HepG2 (cell line): ENCODE results near the gene HOXA6. TPM values are rescaled to one million over a fixed set of nuclear protein-coding genes. Genes with fewer than 3 reads are reported as not detected.
A peak's percentile ranks its signal among the peaks of the same experiment; 100 is the strongest.

Source experiments
- ARNT2 ChIP-seq: sonication (generic); formaldehyde crosslinking; IDR thresholded peaks from 2 replicates; pipeline ENCODE4 v1.8.0; 2022; ENCODE audit warnings: mild to moderate bottlenecking, low read depth, missing genetic modification reagents, moderate library complexity
- CEBPB ChIP-seq: IDR thresholded peaks from 2 replicates; pipeline ENCODE4 v1.6.1; 2011; ENCODE audit warnings: low read depth, low read length, improper control_type of control experiment, borderline replicate concordance
- CEBPG ChIP-seq: IDR thresholded peaks from 2 replicates; pipeline ENCODE4 v1.6.1; 2016
- ESRRA ChIP-seq: sonication (generic); formaldehyde crosslinking; IDR thresholded peaks from 2 replicates; pipeline ENCODE4 v1.5.1; 2020; ENCODE audit warnings: mild to moderate bottlenecking, low read depth, missing genetic modification reagents
- FOXJ3 ChIP-seq: sonication (generic); formaldehyde crosslinking; IDR thresholded peaks from 2 replicates; pipeline ENCODE4 v1.4.0; 2020; ENCODE audit warnings: missing genetic modification reagents, mild to moderate bottlenecking, borderline replicate concordance
- GFI1 ChIP-seq: sonication (generic); formaldehyde crosslinking; IDR thresholded peaks from 2 replicates; pipeline ENCODE4 v1.5.0; 2020; ENCODE audit warnings: missing genetic modification reagents, mild to moderate bottlenecking, borderline replicate concordance
- HDAC1 ChIP-seq: sonication (generic); formaldehyde crosslinking; IDR thresholded peaks from 2 replicates; pipeline ENCODE4 v1.5.1; 2020; ENCODE audit warnings: mild to moderate bottlenecking, missing genetic modification reagents
- HOXA3 ChIP-seq: sonication (generic); formaldehyde crosslinking; IDR thresholded peaks from 2 replicates; pipeline ENCODE4 v1.5.0; 2020; ENCODE audit warnings: missing genetic modification reagents
- MLLT10 ChIP-seq: sonication (generic); formaldehyde crosslinking; IDR thresholded peaks from 2 replicates; pipeline ENCODE4 v1.4.0; 2020; ENCODE audit warnings: missing genetic modification reagents
- MXD4 ChIP-seq: IDR thresholded peaks from 2 replicates; pipeline ENCODE4 v1.6.1; 2016; ENCODE audit warnings: mild to moderate bottlenecking, missing biosample characterization, missing genetic modification reagents
- SALL2 ChIP-seq: sonication (generic); formaldehyde crosslinking; IDR thresholded peaks from 2 replicates; pipeline ENCODE4 v1.8.1; 2023; ENCODE audit warnings: mild to moderate bottlenecking, missing genetic modification reagents, inconsistent platforms
- SIN3B ChIP-seq: fragments of 150-350 bp; IDR thresholded peaks from 2 replicates; pipeline ENCODE4 v1.6.1; 2014; ENCODE audit warnings: low read length
- SMAD3 ChIP-seq: sonication (generic); formaldehyde crosslinking; IDR thresholded peaks from 2 replicates; pipeline ENCODE4 v1.4.0; 2020; ENCODE audit warnings: missing genetic modification reagents
- SOX13 ChIP-seq, 3 experiments: fragments of 450-650 bp in 1 of 3; sonication (generic) in 1 of 3; formaldehyde crosslinking in 1 of 3; IDR thresholded peaks in 2 of 3; conservative IDR thresholded peaks in 1 of 3; 2 replicates each; pipeline versions ENCODE4 v1.5.0 to v1.6.1; 2016 to 2020; ENCODE audit warnings: antibody characterized with exemption in 1 of 3, mild to moderate bottlenecking in 1 of 3, missing compliant biosample characterization in 1 of 3, missing genetic modification reagents in 1 of 3, moderate library complexity in 1 of 3
- TEAD3 ChIP-seq: optimal IDR thresholded peaks from 2 replicates; pipeline ENCODE3; 2016; ENCODE audit warnings: borderline replicate concordance
- ZNF331 ChIP-seq: sonication (generic); formaldehyde crosslinking; IDR thresholded peaks from 2 replicates; pipeline ENCODE4 v1.4.0; 2020; ENCODE audit warnings: missing genetic modification reagents
- ZNF598 ChIP-seq: sonication (generic); formaldehyde crosslinking; IDR thresholded peaks from 2 replicates; pipeline ENCODE4 v1.5.1; 2020; ENCODE audit warnings: mild to moderate bottlenecking, missing genetic modification reagents, borderline replicate concordance
- ZNF879 ChIP-seq: sonication (generic); formaldehyde crosslinking; IDR thresholded peaks from 2 replicates; pipeline ENCODE4 v1.8.1; 2023; ENCODE audit warnings: missing genetic modification reagents
- polyA plus RNA-seq, 8 experiments: library from polyadenylated mRNA; depleted of rRNA in 3 of 8; stranded (reverse) in 7 of 8; unstranded in 1 of 8; fragments of >200 nt; fragmentation: Illumina TruSeq in 4 of 8; extraction: Trizol in 4 of 8; gene quantifications; 2 replicates each; pipeline versions ENCODE4 v1.2.1 to v1.2.3, GENCODE V29; 2011 to 2016; ENCODE audit warnings: low read depth in 4 of 8, missing spikeins in 1 of 8, mixed read lengths in 1 of 8; ENCODE audit not compliant: insufficient read depth in 1 of 8
- total RNA-seq, 5 experiments: library from RNA; depleted of rRNA; stranded (reverse); fragments of >200 nt; fragmentation: Illumina TruSeq; extraction: Trizol; gene quantifications; 2 replicates each; pipeline ENCODE4 v1.2.3, GENCODE V29; 2016; ENCODE audit warnings: low read depth in 1 of 5
- TF ChIP-seq, protein P1 (sequence below): sonication (generic); formaldehyde crosslinking; IDR thresholded peaks from 2 replicates; pipeline ENCODE4 v1.4.0; 2020; ENCODE audit warnings: missing genetic modification reagents, low read depth, mild to moderate bottlenecking, borderline replicate concordance
- TF ChIP-seq, protein P2 (sequence below): sonication (generic); formaldehyde crosslinking; IDR thresholded peaks from 2 replicates; pipeline ENCODE4 v1.9.0; 2022; ENCODE audit warnings: low read depth, missing genetic modification reagents
- TF ChIP-seq, protein P3 (sequence below): IDR thresholded peaks from 2 replicates; pipeline ENCODE4 v1.6.1; 2012; ENCODE audit warnings: inconsistent platforms
- TF ChIP-seq, protein P4 (sequence below): sonication (generic); formaldehyde crosslinking; IDR thresholded peaks from 2 replicates; pipeline ENCODE4 v1.8.0; 2022; ENCODE audit warnings: mild to moderate bottlenecking, missing genetic modification reagents, borderline replicate concordance
- TF ChIP-seq, protein P5 (sequence below): sonication (generic); formaldehyde crosslinking; IDR thresholded peaks from 2 replicates; pipeline ENCODE4 v1.4.0; 2020; ENCODE audit warnings: missing genetic modification reagents

Gene HOXA6
- total and polyA plus RNA-seq, 2 of the 13 experiments (the other 11 are each of a cell fraction or from before 2014, with no cell fraction given): 1.3 to 1.5 TPM

DNA sequence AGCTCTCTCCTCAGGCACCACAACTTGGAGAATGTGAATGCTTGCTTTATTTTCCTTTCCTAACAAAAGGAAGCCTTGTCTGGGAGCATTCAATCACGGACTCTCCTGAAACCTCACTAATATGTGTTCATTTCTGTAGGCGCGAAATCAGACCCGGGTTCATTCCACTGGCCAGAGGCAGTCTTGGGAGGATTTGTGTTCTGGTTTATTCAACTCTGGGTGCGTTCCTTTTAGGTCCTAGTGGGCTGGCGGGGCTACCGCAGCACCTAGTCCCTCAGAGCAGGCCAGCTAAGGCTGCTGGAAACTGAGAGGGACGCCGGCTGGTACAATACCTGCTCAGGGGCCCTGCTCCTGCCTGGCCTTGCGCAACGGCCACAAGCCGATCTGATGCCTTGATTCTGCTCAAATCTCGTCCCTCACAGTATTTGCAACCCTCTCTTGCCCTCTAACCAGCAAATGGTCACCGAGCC lies 24.5 kb downstream of the HOXA6 start (continued):
- TF ChIP-seq, protein P1, sequence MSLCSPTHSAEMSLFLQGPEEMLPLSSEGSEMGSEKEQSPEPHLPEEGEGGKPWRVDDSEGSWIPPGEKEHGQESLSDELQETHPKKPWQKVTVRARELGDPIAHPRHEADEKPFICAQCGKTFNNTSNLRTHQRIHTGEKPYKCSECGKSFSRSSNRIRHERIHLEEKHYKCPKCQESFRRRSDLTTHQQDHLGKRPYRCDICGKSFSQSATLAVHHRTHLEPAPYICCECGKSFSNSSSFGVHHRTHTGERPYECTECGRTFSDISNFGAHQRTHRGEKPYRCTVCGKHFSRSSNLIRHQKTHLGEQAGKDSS (CRISPR knock-in tag): no peak; the same call in 1 of the 2 replicates
- TF ChIP-seq MLLT10 (CRISPR knock-in tag) (no peak), ZNF331 (CRISPR knock-in tag) (peak; percentile 59; the same call in 1 of the 2 replicates), CEBPB (peak; percentile 94), ZNF598 (CRISPR knock-in tag) (no peak), ARNT2 (peak; percentile 39; the same call in 1 of the 2 replicates), FOXJ3 (CRISPR knock-in tag) (no peak), TEAD3 (CRISPR knock-in tag) (peak; percentile 21), MXD4 (CRISPR knock-in tag) (no peak), ZNF879 (CRISPR knock-in tag) (0 out of 2 replicates have a peak, but pooled peaks have one; percentile 31), CEBPG (CRISPR knock-in tag) (peak; percentile 96), GFI1 (CRISPR knock-in tag) (peak; percentile 28; the same call in 1 of the 2 replicates), SIN3B (no peak), HOXA3 (CRISPR knock-in tag) (0 out of 2 replicates have a peak, but pooled peaks have one; percentile 23), ESRRA (CRISPR knock-in tag) (no peak), SMAD3 (CRISPR knock-in tag) (0 out of 2 replicates have a peak, but pooled peaks have one; percentile 28), SOX13 (IDR thresholded peaks at IDR 0.05) (no peak), SOX13 (CRISPR knock-in tag; conservative IDR thresholded peaks at IDR 0.05 in 1 of 2, IDR thresholded peaks at IDR 0.05 in 1 of 2) (0 out of 4 replicates have a peak, but pooled peaks of 1 of the 2 experiments have one; percentile 17), SALL2 (CRISPR knock-in tag) (0 out of 2 replicates have a peak, but pooled peaks have one; percentile 16), HDAC1 (CRISPR knock-in tag) (0 out of 2 replicates have a peak, but pooled peaks have one; percentile 14)
- TF ChIP-seq, protein P2, sequence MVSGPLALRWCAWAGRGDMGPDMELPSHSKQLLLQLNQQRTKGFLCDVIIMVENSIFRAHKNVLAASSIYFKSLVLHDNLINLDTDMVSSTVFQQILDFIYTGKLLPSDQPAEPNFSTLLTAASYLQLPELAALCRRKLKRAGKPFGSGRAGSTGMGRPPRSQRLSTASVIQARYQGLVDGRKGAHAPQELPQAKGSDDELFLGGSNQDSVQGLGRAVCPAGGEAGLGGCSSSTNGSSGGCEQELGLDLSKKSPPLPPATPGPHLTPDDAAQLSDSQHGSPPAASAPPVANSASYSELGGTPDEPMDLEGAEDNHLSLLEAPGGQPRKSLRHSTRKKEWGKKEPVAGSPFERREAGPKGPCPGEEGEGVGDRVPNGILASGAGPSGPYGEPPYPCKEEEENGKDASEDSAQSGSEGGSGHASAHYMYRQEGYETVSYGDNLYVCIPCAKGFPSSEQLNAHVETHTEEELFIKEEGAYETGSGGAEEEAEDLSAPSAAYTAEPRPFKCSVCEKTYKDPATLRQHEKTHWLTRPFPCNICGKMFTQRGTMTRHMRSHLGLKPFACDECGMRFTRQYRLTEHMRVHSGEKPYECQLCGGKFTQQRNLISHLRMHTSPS (CRISPR knock-in tag): no peak
- TF ChIP-seq, protein P3, sequence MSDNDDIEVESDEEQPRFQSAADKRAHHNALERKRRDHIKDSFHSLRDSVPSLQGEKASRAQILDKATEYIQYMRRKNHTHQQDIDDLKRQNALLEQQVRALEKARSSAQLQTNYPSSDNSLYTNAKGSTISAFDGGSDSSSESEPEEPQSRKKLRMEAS: peak; percentile 12; the same call in 1 of the 2 replicates
- TF ChIP-seq, protein P4, sequence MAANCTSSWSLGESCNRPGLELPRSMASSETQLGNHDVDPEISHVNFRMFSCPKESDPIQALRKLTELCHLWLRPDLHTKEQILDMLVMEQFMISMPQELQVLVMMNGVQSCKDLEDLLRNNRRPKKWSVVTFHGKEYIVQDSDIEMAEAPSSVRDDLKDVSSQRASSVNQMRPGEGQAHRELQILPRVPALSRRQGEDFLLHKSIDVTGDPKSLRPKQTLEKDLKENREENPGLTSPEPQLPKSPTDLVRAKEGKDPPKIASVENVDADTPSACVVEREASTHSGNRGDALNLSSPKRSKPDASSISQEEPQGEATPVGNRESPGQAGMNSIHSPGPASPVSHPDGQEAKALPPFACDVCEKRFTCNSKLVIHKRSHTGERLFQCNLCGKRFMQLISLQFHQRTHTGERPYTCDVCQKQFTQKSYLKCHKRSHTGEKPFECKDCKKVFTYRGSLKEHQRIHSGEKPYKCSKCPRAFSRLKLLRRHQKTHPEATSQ (CRISPR knock-in tag): 0 out of 2 replicates have a peak, but pooled peaks have one; percentile 14
- TF ChIP-seq, protein P5, sequence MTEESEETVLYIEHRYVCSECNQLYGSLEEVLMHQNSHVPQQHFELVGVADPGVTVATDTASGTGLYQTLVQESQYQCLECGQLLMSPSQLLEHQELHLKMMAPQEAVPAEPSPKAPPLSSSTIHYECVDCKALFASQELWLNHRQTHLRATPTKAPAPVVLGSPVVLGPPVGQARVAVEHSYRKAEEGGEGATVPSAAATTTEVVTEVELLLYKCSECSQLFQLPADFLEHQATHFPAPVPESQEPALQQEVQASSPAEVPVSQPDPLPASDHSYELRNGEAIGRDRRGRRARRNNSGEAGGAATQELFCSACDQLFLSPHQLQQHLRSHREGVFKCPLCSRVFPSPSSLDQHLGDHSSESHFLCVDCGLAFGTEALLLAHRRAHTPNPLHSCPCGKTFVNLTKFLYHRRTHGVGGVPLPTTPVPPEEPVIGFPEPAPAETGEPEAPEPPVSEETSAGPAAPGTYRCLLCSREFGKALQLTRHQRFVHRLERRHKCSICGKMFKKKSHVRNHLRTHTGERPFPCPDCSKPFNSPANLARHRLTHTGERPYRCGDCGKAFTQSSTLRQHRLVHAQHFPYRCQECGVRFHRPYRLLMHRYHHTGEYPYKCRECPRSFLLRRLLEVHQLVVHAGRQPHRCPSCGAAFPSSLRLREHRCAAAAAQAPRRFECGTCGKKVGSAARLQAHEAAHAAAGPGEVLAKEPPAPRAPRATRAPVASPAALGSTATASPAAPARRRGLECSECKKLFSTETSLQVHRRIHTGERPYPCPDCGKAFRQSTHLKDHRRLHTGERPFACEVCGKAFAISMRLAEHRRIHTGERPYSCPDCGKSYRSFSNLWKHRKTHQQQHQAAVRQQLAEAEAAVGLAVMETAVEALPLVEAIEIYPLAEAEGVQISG (CRISPR knock-in tag): 0 out of 2 replicates have a peak, but pooled peaks have one; percentile 7
